Hematopoietic multipotent progenitor cell treated with erythropoietin and hydrocortisone succinate and interleukin-3 and kit ligand, for 17 days (in vitro differentiated cells): Measurements from ENCODE around the gene BLNK.

ENCODE experiments used
- DNase-seq: peaks from one replicate; pipeline ENCODE4 v3.0.0-alpha.2; 2015; ENCODE audit warnings: low spot score

The BLNK gene

DNA sequence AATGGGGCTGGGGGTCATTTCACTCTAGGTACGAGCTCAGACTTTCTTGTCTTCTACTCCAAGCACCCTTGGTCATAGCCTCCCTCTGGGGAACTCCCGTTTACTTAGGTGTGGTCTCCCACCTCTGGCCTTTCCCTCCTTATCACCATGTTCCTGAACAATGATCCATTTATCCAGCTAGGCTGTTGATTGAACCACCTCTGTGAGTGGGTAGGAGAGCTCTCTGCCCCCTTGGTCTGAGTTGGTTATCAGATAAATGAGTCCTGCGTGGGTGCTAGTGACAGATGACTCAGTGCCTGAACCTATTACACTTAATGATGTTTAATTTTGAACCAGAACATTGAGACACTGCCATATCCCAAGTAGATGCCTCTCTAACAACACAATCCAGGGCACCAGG lies 9.4 kb downstream of the BLNK start:
- DNase-seq = no peak

GRCh38 chr10:96261132-96261531 lies 10.2 kb downstream of the BLNK start:
- no peak for DNase-seq

GRCh38 chr10:96260014-96260413 lies 11.4 kb downstream of the BLNK start:
- DNase-seq = no peak

DNA sequence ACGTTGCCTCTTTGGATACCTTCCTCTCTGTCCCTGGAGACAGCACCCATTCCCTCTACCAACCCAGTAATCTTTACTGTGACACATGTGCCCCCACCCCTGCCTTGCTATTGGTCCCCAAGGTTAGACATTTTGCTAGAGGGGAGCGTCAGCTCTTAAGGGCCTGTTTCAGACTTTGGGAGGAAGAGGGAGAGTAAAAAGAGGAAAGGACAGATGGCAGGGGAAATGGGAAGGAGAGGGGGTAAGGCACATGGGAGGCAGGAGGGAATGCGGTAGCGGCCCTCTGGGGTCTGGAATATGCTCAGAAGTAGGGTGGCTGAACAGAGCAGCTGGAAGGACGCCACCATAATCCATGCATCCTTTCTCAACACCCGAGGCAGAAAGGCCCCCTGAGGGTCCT lies 12.2 kb downstream of the BLNK start:
- DNase-seq = no peak

- DNase-seq = no peak
Observed at GRCh38 chr10:96257944-96258343, 13.4 kb downstream of the BLNK start.

DNA sequence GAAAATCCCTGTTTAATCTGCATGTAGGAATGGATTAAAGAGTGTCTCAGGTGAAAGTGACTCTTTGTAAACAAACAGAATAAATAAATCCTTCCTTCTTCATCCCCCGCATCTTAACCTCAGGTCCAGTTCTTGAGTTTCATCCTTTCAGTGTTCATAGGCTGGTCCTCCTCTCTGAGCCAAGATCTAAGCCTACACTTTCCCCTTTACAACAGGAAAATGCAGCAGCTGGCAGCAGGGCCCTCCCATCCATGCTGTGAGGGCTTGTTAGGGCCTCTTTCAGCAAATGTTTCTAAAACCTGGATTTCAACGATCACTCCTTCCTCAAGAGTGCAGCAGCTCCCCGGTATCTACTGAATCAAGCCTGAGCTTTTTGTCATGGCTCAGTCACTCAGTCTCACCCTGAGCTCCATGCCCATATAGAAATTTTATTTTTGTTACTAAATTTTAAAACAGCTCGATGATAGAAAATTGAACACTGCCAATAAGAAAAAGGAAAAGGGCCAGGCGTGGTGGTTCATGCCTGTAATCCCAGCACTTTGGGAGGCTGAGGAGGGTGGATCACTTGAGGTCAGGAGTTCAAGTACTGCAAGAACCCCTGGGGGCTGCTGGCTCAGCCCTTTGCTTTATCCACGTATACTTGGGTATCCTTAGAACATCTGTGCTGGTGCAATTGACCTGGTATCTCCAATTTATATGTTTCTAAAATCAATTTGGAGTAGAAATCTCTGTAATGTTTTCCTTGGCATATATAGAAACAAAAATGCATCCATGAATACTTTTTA lies 15.6 kb downstream of the BLNK start:
- no peak for DNase-seq

DNA sequence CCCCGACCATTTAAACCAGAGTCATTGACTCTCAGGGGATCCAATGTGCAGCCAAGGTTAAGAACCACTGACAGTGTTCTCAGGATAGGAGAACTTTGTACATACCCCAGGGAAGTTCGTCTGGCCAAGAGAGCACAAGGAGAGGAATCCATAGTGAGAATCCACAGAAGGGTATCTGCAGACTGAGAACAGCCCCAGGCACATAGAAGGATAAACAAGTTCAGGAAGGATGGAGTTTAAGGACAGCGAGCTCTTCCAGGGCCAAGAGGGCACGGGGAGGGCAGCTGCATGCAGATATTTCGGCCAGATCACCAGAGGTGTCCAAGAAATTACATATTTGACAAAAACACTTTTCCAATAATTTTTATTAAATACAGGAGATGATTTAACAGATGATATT lies 16.4 kb downstream of the BLNK start:
- DNase-seq = no peak

- DNase-seq = no peak
Observed at GRCh38 chr10:96252730-96253129, 18.6 kb downstream of the BLNK start.

DNA sequence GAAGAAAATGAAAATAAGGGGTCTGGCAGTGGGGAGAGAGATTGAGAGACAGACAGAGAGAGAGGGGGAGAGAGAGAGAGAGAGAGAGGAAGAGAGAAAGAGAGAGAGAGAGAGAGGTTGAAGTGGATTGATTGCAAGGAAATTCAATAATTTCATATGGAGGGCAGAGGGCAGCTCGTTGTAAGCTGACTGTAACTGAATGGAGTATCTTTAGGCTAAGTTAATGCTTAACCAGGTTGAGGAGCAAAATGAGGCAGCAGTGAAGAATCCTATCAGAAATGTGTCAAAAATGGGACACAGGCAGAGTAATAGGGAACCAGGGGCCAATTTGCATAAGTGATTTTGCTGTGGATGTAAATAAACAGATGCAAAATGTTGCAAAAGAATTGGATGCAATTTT lies 21.0 kb downstream of the BLNK start:
- no peak for DNase-seq

DNA sequence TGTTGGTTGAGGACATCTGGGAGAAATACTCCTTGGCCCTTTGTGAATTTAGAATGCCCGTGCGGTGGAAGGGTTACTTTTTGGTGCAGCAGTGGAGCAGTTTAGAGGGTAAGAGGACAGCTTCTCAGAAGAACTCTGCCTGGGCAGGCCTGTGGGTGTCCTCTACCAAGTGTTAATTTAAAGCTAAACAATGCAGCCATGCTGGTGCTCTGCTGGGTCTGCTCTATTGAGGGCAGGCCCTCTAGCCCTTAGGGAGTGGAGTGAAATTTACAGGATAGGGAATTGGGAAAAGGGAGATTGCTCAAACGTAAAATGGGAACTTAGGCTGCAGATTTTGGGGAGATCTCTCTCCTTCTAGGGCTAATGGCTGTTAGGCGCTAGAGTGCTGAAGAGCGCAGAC lies 22.1 kb downstream of the BLNK start:
- DNase-seq = no peak

GRCh38 chr10:96244354-96244753 lies 27.0 kb downstream of the BLNK start:
- no peak for DNase-seq

DNA sequence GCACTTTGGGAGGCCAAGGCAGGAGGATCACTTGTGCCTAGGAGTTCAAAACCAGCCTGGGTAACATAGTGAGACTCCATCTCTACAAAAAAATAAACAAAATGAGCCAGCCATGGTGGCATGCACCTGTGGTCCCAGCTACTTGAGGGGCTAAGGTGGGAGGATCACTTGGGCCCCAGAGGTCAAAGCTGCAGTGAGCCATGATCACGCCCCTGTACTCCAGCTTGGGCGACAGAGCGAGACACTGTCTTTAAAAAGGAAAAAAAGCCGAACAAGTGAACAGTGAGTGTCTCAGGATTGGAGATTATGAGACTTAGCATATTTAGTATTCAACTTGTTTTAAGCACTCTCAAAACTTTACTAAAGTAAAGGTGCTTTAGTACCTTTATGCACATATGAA lies 28.1 kb downstream of the BLNK start:
- no peak for DNase-seq

GRCh38 chr10:96242822-96243221 lies 28.5 kb downstream of the BLNK start:
- no peak for DNase-seq

GRCh38 chr10:96238646-96239623 lies 32.4 kb downstream of the BLNK start:
- DNase-seq = no peak

- DNase-seq = no peak
Observed at GRCh38 chr10:96236876-96237275, 34.5 kb downstream of the BLNK start.

- no peak for DNase-seq
Observed at GRCh38 chr10:96236090-96236478, 35.3 kb downstream of the BLNK start.

DNA sequence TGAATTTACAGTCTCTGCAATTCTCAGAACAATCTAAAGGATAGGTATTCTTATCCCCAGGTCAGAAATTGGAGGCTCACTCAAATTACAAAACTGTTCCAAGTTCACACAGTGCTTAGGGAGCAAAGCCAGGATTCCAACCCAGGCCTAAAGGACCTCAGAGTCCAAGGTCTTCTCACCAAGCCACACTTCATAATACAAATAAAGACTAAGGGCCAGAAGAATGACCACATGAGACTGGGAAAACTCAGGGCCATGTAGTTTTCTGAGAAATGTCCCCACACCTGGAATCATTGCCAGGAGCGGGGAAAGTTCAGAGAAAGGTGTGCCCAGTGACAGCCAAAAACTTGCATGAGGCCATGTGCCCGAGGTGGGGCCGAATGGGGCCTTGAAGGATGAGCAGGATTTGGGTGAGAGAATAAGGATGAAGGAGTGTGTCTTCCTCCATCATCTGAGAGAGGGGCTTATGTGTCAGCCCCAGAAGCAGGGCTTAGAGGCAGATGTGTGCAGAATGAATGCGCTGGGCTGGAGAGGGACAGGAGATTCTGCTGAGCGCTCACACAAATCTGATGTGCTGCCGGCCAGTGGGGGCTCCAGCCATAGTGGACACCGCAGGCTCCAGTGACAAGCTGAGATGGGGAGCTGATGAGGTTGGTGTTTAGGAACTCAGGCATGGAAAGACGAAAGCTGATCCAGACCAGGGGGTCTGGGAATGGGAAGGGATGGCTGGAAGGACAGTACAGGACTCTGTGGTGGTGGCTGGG lies 35.9 kb downstream of the BLNK start:
- DNase-seq = no peak

DNA sequence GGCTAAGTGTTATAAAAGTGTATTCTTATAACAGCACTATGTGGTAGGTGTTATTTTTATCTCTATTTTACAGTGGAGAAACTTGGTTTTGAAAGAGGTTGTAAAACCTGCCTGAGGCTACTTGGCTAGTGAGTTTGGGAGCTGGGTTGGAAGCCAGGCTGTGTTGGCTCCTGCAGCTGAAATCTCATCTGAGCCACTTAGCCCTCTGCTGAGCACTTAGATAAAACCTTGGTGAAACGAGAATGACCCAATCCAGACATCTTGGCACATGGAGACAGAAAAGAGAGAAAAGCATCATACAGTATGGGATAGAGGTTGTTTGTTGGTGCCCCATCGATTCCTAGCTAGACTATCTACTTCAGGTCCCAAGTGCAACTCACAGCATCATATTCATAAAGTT lies 37.4 kb downstream of the BLNK start:
- DNase-seq = no peak

DNA sequence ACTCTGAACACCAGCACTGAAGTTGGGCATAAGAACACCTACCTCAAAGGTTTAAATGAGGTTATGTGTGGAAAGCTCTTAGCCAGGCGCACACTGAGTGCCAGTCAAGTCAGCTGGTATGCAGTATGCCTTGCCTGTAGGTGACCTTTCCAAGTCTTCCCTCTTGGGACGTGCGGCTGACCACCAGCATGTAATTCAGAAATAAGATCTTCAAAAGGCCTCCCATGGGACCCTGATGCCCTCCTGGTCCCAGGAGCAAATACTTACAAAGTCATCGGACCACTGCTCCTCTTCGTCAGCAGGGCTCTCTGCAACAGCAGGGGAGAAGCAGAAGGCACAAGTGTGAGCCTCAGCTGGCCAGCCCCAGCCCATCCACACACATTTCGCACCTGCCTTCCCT lies 40.8 kb downstream of the BLNK start:
- DNase-seq = no peak

- DNase-seq = peak; percentile 41
Observed at GRCh38 chr10:96229568-96230030, 41.8 kb downstream of the BLNK start.

GRCh38 chr10:96228408-96228994 lies 42.9 kb downstream of the BLNK start:
- no peak for DNase-seq

- no peak for DNase-seq
Observed at GRCh38 chr10:96227206-96227605, 44.2 kb downstream of the BLNK start.
